ENCODE results near the gene LRCH1.
A peak's percentile ranks its signal among the peaks of the same experiment; 100 is the strongest.

LRCH1 gene

GRCh38 chr13:46551410-46552302 lies 1.3 kb upstream of the LRCH1 start:
- Histone ChIP-seq H3K36me3 (no peaks in the 10 kb centered on the region; the same call in 1 of the 2 replicates), H3K27me3 (no peaks in the 10 kb centered on the region), H3K4me1 (peaks cover 15% of the 10 kb centered on the region), H3K9me3 (no peaks in the 10 kb centered on the region), H3K4me3 (ENCODE audit: low read depth, low read length) (peak overlapping the region; percentile 86)
- DNase-seq: peak; percentile 89
- TF ChIP-seq, protein P1, sequence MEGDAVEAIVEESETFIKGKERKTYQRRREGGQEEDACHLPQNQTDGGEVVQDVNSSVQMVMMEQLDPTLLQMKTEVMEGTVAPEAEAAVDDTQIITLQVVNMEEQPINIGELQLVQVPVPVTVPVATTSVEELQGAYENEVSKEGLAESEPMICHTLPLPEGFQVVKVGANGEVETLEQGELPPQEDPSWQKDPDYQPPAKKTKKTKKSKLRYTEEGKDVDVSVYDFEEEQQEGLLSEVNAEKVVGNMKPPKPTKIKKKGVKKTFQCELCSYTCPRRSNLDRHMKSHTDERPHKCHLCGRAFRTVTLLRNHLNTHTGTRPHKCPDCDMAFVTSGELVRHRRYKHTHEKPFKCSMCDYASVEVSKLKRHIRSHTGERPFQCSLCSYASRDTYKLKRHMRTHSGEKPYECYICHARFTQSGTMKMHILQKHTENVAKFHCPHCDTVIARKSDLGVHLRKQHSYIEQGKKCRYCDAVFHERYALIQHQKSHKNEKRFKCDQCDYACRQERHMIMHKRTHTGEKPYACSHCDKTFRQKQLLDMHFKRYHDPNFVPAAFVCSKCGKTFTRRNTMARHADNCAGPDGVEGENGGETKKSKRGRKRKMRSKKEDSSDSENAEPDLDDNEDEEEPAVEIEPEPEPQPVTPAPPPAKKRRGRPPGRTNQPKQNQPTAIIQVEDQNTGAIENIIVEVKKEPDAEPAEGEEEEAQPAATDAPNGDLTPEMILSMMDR (IDR thresholded peaks at IDR 0.05; ENCODE audit: low read depth, low read length): peak; percentile 98

GRCh38 chr13:46552303-46552682 lies 677 bp upstream of the LRCH1 start:
- H3K36me3 ChIP-seq: no peaks in the 10 kb centered on the region; the same call in 1 of the 2 replicates
- no peaks in the 10 kb centered on the region for H3K27me3 ChIP-seq
- no peaks in the 10 kb centered on the region for H3K9me3 ChIP-seq
- DNase-seq: no peak
- H3K4me3 ChIP-seq (ENCODE audit: low read depth, low read length): peak overlapping the region; percentile 86
- TF ChIP-seq, protein P1 (IDR thresholded peaks at IDR 0.05; ENCODE audit: low read depth, low read length): no peak
- peaks cover 11% of the 10 kb centered on the region for H3K4me1 ChIP-seq

DNA sequence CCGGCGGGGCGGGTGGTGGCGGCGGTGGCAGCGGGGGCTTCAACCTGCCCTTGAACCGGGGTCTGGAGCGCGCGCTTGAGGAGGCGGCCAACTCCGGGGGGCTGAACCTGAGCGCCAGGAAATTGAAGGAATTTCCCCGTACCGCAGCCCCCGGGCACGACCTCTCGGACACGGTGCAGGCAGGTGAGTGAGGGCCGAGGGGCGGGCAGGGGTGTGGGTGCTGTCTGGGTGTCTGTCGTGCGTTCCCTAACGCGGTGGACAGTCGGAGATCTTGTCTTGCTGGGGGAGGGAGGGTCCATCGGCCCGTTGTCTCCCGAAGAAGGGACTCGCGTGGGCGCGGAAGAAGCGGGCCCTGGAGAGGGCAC lies 533 bp downstream of the LRCH1 start:
- Histone ChIP-seq H3K9me3 (no peaks in the 10 kb centered on the region), H3K27me3 (no peaks in the 10 kb centered on the region), H3K4me1 (peaks cover 11% of the 10 kb centered on the region), H3K36me3 (no peaks in the 10 kb centered on the region; the same call in 1 of the 2 replicates), H3K4me3 (ENCODE audit: low read depth, low read length) (peak overlapping the region; percentile 86)
- peak; percentile 18 for DNase-seq
- TF ChIP-seq, protein P1 (IDR thresholded peaks at IDR 0.05; ENCODE audit: low read depth, low read length): no peak

DNA sequence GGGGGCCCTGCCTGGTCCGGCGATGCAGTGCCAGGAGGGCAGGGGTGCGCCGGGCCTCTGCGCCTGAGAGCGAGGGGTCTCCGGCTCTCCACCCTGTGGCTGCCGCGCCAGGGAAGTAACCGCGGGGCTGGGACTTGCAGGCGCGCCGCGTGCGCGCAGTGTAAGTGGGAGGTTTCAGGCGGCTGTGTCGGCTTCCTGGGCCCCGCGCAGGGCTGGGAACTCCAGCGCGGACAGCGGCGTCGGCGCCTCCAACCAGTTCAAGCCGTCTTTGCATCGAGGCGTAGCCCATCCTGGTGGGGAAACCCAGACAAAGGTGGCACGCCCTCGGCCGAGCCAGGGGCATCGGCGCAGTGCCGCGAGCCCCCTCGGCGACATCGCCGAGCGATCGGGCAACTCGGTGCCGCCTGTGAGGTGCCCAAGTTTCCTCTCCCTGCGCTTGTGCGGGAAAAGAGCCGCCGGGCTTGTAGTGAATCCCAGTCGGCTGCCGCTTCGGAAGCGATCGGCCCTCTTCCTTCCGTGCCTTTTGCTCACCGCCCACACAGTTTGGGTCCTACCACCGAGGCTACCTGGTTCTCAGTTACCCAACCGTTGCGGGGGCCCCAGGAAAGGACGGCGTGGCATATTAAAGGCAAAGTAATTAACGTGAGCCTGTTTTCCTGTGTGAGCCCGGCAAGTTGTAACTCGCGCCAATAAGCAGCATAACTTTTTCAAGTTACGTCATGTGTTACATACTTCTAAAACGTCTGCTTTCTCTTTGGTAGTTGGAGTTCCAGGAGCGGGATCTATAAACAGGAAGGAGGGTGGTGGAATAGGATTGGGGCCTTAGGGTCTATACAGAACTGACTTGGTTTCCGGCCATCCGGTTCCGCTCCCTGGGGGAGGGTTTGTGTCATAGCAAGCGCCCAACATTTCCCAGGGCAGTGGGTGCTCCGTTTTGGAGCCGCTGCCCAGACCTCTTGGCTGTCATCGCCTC lies 1.2 kb downstream of the LRCH1 start:
- peaks cover 11% of the 10 kb centered on the region for H3K4me1 ChIP-seq
- H3K9me3 ChIP-seq: no peaks in the 10 kb centered on the region
- TF ChIP-seq, protein P1 (IDR thresholded peaks at IDR 0.05; ENCODE audit: low read depth, low read length): peak; percentile 25
- no peaks in the 10 kb centered on the region for H3K27me3 ChIP-seq
- DNase-seq: peak; percentile 80
- H3K4me3 ChIP-seq (ENCODE audit: low read depth, low read length): peak overlapping the region; percentile 86
- no peaks in the 10 kb centered on the region; the same call in 1 of the 2 replicates for H3K36me3 ChIP-seq

- Histone ChIP-seq H3K4me3 (ENCODE audit: low read depth, low read length) (peak overlapping the region; percentile 86), H3K4me1 (peaks cover 13% of the 10 kb centered on the region), H3K9me3 (no peaks in the 10 kb centered on the region), H3K36me3 (peaks cover 4% of the 10 kb centered on the region), H3K27me3 (no peaks in the 10 kb centered on the region)
- TF ChIP-seq, protein P1 (IDR thresholded peaks at IDR 0.05; ENCODE audit: low read depth, low read length): no peak
- no peak for DNase-seq
Measured at GRCh38 chr13:46554951-46555350, 2.0 kb downstream of the LRCH1 start.

Data from BE2C (cell line).